ENCODE results near the gene GOSR1.
"Not testable (repeated sequence)": the region's sequence is repeated elsewhere in the genome, so short reads cannot be mapped to it uniquely, and the experiment has no call there.

Gene GOSR1

DNA sequence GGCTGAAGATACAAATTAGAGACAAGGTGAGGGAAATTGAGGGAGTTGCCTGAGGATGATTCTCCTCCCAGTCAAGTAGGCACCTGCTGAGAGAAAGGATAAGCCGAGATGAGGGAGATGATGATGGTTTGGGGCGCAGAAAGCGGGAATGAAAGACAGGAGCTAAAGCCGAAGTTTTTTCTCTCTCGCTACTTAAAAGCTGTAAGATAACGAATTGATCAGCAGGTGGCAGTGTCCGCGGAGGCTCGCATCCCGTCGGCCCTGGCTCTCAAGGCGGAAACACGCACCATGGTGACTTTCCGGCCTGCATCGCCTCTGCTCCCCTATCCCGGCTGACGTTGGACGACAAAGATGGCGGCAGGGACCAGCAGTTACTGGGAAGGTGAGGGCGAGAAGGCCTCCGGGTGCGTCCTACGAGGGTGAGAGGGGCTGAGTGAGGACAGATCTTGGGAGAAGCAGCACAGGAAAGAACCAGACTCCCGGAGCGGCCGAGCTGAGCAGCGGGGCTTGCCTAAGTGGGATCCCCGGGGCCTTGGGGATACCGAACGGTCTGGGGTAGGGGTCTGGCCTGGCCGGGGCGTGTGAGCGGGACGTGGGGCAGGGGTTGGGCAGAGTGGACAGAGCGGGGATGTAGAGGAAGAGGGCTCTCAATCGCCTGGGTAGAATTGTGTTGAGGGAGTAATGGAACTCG, at the start of gene GOSR1:
Gene GOSR1, plus strand, starts transcription at position 326 of the 691 bp plus-strand sequence. Its CDS starts 26 bp downstream, at position 352.
- peak; percentile 94 for DNase-seq

DNA sequence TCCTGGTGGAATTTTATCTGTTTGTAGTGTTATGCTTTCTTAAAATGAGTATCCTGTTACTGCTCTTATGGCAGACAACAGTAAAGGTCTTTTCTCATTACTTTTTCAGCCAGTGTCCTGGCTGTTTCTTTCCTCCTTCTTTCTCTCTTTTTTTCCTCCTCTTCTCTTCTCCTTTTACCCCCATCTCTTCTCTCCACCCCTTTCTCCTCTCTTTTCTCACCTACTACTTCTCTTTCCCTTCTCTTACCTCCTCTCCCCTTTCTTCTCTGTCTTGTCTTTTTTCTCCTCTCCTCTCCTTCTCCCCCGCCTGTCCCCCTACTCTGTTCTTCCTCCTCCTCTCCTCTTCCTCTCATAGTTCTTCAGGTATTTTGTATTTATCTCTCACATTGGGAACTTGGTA, 49.6 kb upstream of the GOSR1 start:
- no peak for DNase-seq

DNA sequence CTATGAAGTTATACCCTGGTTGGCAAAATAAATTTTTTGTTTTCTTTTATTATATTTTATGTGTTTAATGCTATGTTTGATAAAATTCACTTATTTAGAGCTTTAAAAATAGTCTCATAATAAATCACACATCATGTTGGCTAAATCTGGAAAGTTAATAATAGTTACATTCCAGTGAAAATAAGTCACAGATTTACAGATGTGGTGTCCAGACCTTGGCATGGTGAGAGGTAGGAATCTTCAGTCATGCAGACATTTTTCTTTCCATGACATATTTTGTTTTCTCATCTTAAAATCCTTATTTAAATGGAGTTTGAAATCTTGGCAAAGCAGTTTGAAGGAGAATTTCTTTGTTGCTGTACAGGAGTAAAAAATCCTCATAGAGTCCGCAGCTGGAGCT, 48.1 kb upstream of the GOSR1 start:
- no peak for DNase-seq

DNA sequence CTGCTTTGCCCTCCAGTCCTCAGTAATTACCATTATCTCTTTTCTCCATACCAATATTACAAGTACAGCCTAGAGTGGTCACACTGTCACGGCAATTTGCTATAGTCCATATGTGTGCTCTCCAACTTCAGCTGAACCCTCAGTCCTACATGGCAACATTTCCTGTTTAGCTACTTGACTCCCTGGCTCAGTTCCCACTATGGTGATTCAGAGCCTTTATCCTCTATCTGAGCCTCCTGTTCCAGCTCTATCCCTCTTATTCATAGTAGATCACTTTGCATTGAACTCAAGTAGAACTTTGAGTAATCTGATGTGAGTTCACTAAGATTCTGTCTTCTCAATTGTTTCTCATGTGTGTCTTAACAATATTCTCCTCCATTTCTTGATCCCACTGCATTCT, 43.7 kb upstream of the GOSR1 start:
- DNase-seq: no peak

DNA sequence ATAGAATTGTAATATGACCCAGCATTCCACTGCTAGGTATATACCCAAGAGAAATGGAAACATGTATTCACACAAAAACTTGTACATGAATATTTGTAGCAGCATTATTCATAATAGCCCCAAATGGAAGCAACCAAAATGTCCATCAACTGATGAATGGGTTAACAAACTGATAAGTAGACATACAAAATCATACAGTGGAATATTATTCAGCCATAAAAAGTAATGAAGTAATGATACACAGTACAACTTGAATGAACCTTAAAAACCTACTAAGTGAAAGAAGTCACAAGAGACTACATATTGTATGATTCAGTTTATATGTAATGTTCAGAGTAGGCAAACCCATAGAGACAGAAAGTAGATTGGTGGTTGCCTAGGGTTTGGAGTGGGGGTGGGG, 40.5 kb upstream of the GOSR1 start:
- no peak for DNase-seq

DNA sequence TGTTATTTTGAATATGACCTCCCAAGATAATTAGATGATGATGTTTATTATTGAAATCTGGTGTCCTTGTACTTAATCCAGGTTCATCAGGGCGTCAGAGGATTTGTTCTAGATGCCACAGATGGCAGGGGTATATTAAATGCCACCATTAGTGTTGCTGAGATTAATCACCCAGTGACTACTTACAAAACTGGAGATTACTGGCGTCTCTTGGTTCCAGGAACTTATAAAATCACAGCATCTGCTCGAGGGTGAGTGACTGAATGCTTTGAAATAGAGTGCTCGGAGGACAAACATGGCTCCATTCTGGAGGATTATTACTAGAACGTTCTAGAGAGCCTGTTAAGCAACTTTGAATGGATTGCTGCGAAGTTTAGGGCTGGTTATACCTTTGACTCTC, 33.5 kb upstream of the GOSR1 start:
- no peak for DNase-seq

DNA sequence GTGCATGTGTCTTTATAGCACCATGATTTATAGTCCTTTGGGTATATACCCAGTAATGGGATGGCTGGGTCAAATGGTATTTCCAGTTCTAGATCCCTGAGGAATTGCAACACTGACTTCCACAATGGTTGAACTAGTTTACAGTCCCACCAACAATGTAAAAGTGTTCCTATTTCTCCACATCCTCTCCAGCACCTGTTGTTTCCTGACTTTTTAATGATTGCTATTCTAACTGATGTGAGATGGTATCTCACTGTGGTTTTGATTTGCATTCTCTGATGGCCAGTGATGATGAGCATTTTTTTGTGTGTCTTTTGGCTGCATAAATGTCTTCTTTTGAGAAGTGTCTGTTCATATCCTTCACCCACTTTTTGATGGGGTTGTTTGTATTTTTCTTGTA, 30.6 kb upstream of the GOSR1 start:
- DNase-seq: not testable (repeated sequence)

DNA sequence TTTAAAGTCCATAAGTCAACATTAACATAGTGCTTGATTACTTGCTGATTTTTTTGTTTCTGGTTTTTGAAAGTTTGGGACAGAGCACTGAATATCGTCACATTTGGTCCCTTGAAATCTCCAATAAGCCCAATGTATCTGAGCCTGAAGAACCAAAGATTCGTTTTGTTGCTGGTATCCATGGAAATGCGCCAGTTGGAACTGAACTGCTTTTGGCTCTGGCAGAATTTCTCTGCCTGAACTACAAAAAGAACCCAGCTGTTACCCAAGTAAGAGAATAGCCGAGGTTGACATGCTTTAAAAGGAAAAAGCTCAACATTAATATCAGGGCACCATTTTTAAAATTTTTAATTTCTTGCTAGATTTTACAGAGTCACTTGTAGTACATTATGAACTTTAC, 27.7 kb upstream of the GOSR1 start:
- DNase-seq: no peak

DNA sequence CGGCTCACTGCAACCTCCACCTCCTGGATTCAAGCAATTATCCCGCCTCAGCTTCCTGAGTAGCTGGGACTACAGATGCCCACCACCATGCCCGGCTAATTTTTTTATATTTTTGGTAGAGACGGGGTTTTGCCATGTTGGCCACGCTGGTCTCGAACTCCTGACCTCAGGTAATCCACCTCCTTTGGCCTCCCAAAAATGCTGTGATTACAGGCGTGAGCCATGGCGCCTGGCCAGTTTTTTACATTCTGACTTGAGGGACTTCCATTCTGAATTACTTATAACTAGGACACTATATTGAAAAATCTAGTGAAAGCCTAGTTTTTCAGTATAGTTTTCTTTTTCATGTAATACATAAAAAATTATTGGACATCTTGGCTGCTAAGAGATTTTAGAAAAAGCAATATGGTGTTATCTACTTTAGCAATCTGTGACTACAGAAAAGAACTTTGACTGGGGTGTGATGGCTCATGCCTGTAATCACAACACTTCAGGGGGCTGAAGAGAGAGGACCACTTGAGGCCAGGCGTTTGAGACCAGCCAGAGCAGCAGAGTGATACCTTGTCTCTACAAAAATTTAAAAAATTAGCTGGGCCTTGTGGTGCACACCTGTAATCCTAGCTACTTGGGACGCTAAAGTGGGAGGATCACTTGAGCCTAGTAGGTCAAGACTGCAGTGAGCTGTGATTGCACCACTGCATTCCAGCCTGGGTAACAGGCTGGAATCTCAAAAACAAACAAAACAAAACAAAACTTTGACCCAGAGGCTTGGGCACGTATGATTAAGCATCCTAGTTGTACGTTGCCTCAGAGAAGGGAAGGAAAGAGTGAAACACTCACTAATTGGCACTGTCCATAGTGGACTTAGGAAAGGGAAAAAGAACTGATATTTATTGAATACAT, 26.8 kb upstream of the GOSR1 start:
- DNase-seq: no peak

DNA sequence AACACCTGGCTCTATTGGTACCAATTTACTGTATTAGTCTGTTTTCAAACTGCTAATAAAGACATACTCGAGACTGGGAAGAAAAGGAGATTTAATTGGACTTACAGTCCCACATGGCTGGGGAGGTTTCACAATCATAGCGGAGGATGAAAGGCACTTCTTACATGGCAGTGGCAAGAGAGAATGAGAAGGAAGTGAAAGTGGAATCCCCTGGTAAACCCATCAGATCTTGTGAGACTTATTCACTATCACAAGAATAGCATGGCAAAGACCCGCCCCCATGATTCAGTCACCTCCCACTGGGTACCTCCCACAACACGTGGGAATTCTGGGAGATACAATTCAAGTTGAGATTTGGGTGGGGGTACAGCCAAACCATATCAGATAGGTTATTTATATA, 22.6 kb upstream of the GOSR1 start:
- no peak for DNase-seq

DNA sequence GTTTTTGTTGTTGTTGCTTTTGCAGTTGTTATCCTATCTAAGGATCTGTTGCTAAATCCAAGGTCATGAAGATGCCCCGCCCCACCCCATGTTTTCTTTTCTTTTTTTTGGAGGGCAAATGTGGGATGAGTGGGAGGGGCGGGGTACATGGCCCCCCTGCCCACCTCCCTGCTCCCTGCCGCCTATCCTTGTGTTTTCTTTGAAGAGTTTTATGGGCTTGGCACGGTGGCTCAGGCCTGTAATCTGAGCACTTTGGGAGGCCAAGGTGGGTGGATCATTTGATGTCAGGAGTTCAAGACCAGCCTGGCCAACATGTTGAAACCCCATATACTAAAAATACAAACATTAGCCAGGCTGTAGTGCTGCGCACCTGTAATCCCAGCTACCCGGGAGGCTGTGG, 18.8 kb upstream of the GOSR1 start:
- no peak for DNase-seq

DNA sequence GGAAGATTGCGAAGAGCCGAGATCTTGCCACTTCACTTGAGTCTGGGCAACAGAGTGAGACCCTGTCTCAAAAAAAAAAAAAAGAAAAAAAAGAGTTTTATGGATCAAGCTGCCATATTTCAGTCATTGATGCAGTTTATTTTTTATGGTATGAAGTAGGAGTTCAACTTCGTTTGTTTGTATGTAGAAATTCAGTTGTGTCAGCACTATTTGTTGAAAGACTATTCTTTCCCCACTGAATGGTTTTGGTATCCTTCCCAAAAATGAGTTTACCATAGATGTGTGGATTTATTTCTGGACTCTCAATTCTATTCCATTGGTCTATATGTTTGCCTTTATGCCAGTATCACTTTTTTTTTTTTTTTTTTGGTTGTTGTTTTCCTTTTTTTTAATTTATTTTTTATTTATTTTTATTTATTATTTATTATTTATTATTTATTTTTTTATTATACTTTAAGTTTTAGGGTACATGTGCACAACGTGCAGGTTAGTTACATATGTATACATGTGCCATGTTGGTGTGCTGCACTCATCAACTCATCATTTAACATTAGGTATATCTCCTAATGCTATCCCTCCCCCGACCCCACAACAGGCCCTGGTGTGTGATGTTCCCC, 18.3 kb upstream of the GOSR1 start:
- DNase-seq: not testable (repeated sequence)

DNA sequence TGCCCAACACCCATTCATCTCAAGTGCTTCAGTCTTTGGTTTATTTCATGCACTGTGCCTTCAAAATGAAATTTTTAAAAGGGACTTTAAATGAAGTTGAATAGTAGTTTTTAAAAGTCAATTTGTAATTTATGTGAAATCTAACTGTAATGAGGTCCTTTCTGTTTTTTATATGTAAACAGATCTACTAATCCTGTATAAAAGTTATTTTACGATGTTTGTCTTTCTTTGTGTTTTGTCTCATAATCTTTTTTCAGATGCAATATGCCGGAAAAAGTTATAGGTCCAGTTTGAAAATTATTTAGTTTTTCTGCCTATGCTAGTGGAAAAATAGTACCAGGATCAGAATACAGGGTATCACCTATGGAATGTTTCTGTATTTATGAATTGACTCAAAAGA, 8.7 kb upstream of the GOSR1 start:
- DNase-seq: no peak

DNA sequence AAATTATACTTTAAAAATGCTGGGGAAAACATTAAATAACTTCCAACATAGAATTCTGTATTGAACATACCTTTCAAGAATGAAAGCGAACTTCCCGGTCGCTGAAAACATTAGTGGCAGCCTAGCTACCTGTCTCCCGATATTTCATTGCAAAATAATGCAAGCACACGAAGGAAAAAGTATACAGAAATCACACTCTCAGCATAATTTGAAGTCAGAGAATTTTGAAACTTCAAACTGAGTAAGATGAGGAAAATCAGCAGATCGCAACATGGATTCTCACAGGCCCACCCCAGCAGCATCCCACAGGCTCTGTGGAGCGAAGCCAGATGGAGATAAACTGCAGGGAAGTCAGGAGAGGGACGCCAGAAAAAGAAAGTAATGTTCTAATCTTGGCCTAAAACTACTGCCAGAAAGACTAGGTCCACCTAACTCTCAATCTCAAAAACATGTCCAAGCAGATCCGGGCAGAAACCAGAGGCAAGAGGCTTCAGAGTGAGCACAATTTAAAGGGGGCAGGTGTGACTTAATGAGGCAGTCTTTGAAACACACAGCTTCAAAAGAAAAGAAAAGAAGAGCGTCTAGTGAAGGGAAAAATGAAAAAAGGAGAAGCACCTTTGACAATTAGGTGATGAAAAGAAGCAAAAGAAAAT, 4.8 kb upstream of the GOSR1 start:
- no peak for DNase-seq

DNA sequence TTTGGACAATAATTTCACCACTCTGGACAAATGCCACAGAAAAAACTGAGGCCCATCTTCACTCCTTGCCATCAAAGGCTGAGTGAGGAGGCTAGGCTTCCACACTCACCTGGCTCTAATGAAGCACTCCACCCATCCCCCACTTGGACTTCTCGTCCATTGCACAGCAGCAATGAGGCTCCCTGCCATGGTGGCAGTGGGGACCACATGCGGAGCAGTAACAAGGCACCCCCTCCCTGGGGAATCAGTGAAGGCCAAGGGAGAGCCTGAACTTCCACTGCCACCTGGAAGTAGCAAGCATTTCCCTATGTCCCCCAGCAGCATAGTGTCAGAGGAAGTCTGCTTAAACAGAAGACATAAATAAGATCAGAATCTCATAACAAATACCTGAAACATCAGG, 2.0 kb upstream of the GOSR1 start:
- DNase-seq: no peak

DNA sequence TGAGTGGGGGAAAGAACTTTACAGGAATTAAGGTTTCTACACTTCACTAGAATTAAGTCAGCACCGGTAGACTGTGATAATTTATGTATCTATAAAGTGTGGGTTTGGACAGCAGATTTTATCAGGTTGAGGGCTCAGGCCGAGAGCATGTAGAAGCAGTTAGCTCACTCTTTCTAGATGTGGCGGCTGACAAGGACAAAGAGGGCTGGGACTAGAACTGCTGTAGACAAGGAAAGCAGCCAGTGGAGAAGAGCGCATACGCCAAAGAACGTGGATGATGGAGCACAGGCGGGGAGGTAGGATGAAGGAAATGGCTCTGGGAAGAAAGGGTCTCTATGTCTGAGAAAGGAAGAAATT, 504 bp upstream of the GOSR1 start:
- no peak for DNase-seq

DNA sequence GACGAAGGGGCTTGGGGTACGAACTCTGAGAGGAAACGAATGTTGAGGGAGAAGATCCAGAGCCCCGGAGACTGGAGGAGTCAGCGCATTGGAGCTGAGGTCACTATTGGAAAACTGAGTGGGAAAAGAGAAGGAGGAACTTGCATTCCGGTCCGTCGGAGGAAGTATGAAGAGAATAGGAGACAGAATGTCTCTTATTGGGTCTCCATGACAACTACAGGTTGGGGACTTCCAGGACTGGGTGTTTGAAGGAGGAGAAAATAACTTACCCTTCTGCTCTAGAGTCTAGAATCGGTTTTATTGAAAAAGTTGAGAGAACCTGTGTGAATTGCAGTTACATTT, 537 bp downstream of the GOSR1 start:
- DNase-seq: peak; percentile 76

DNA sequence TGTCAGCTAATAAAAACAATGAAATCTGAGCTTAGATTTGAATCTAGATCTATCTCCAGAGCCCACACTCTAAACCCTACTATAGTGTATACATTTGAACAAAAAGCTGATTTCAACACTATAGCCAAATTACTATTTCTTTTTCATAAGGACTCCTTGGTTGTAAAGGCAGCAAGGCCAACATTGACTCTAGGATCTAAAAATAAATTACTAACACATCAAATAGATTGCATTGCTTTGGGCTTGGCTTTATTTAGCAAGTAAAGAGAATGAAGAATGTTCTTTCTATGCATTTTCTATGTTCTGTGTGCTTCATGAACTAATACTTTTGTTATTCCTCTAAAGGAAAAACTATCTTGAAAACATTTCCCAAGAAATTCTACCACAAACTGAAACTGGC, 5.3 kb downstream of the GOSR1 start:
- no peak for DNase-seq

DNA sequence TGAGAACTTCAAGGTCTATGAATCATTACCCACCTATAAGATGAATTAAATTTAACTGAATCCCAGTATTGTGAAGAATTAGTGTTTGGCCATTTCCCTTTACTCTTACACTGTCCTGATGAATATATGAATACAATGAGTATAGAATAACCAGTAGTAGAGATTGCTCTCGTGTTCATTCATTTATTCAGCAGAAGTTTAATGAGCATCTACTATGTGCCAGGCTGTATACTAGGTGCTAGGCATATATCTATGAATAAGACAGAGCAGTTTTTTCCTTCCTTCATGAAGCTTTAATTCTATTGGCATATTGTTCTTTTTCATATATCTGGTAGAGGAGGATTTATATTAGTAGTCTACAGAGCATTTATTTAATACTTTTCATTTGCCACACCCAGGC, 6.0 kb downstream of the GOSR1 start:
- DNase-seq: no peak

DNA sequence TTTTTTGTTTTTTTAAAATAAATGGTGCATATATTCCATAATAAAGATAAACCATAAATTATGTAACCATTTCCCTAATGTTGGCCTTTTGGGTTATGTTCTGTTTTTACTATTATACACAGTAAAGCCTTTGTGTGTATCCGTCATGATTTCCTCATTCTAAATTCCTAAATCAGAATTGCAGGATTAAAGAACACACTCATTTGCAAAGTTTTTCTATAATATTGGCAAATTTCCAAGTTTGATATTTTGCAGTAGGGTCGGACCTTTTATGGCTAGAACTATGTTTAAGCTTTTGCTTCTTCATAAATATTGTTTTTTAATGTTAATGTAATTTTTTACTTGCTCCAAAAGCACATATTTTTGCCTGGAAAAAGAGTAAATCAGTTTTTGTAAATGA, 16.6 kb downstream of the GOSR1 start:
- DNase-seq: no peak

DNA sequence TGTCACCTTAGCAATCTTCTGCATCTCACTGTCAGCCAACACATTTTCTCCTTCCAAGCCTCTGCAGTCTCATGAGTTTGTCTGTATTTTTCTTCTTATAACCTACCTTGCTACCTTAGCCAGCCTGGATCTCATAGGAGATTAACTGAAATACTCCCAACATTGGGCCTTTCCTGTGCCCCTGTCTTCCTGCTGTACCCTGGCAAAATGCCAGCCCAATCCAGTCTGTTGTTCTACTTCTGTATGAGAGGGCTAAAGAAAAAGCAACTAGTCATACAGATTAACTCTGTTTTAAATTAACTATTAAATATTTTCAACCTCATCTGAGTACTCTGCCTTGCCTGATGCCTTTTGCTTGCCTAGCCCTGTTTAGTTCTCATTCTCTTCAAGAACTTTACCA, 18.4 kb downstream of the GOSR1 start:
- DNase-seq: no peak

DNA sequence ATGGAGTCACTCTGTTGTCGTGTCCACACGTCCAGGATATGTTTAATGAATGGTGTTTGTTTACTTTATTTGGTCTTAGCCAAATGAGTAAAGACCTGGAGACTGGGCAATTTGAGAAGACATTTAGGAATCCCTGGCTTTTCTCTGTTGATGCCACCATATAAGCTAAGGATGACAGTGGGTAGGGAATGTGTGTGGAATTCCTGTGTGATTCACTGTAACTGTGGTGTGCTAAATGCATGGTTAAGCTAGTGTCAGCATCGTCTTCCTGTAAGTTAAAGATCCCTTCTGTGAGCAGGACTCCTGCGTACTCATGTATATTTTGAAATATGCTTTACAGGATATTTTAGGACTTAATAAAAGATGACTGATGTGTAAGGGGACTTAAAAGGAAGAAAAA, 26.4 kb downstream of the GOSR1 start:
- no peak for DNase-seq

DNA sequence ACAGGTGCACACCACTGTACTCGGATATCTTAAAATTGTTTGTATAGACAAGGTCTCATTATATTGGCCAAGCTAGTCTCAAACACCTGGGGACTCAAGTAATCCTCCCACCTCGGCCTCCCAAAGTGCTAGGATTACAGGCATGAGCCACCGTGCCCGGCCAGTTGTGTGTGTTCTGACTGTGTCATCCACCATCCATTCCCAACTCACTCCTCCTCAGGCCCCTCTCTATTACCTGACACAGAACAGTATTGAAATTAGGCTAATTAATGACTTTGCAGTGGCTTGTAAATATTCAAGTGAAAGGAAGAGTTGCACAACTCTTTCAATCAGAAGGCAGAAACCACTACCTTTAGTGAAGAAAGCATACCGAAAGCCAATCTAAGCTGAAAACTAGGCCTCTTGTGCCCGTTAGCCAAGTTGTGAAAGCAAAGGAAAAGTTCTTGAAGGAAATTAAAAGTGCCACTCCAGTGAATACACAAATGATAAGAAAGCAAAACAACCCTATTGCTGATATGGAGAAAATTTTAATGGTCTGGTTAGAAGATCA, 28.7 kb downstream of the GOSR1 start:
- DNase-seq: no peak

Data from CD4-positive, alpha-beta T cell treated with Interleukin-17A for 1 hour (primary cell).